Smooth muscle cell (in vitro differentiated cells): ENCODE measurements around the gene APBA1. TPM values are rescaled to one million over a fixed set of nuclear protein-coding genes. Genes with fewer than 3 reads are reported as not detected.

Experiments
- DNase-seq: peaks from one replicate; lab custom pipeline; 2025; ENCODE audit not compliant: unreplicated experiment; lab: John Stamatoyannopoulos, UW
- H2AFZ ChIP-seq: fragments of 200-600 bp; sonication (generic); 2 replicates; pipeline ENCODE4 v1.6.0; 2016; ENCODE audit warnings: antibody characterized with exemption, low read depth, mild to moderate bottlenecking
- H3F3A ChIP-seq: fragments of 200-600 bp; sonication (generic); 2 replicates; pipeline ENCODE4 v1.6.0; 2017; ENCODE audit warnings: antibody characterized with exemption, low read depth
- H3K27ac ChIP-seq: fragments of 200-600 bp; sonication (generic); 2 replicates; pipeline ENCODE4 v1.5.1; 2016; ENCODE audit warnings: low read depth, mild to moderate bottlenecking
- H3K27me3 ChIP-seq: fragments of 200-600 bp; sonication (generic); 2 replicates; pipeline ENCODE4 v1.6.1; 2016; ENCODE audit warnings: low read depth, mild to moderate bottlenecking
- H3K36me3 ChIP-seq: fragments of 200-600 bp; sonication (generic); 2 replicates; pipeline ENCODE4 v1.5.1; 2016; ENCODE audit warnings: low read depth
- H3K4me1 ChIP-seq: fragments of 200-600 bp; sonication (generic); 2 replicates; pipeline ENCODE4 v1.5.1; 2016; ENCODE audit warnings: low read depth
- H3K4me2 ChIP-seq: fragments of 200-600 bp; sonication (generic); 2 replicates; pipeline ENCODE4 v1.6.0; 2016; ENCODE audit warnings: mild to moderate bottlenecking
- H3K4me3 ChIP-seq: fragments of 200-600 bp; sonication (generic); 2 replicates; pipeline ENCODE4 v1.5.1; 2016; ENCODE audit warnings: mild to moderate bottlenecking
- H3K79me2 ChIP-seq: fragments of 200-600 bp; sonication (generic); 2 replicates; pipeline ENCODE4 v1.6.0; 2016; ENCODE audit warnings: low read depth, mild to moderate bottlenecking
- H3K9ac ChIP-seq: fragments of 200-600 bp; sonication (generic); 2 replicates; pipeline ENCODE4 v1.6.0; 2016; ENCODE audit warnings: low read depth
- H3K9me3 ChIP-seq: fragments of 200-600 bp; sonication (generic); replicated peaks from 2 replicates; pipeline ENCODE4 v1.5.1; 2016; ENCODE audit warnings: low read depth
- H4K20me1 ChIP-seq: fragments of 200-600 bp; sonication (generic); 2 replicates; pipeline ENCODE4 v1.6.0; 2016; ENCODE audit warnings: low read depth
- WGBS: methylation state at CpG from one replicate; pipeline ENCODE4 v1.1.7; 2016; ENCODE audit warnings: low lambda C conversion rate; 5-methylcytosine and 5-hydroxymethylcytosine counted together
- polyA plus RNA-seq: library from polyadenylated mRNA; unstranded; fragments of >200 nt; fragmentation: Nextera tagmentation; extraction: Ambion mirVana; gene quantifications from 2 replicates; pipeline ENCODE4 v1.2.1, GENCODE V29; 2016
- total RNA-seq: library from RNA; depleted of rRNA; stranded (reverse); fragments of >200 nt; gene quantifications from 2 replicates; pipeline ENCODE4 v1.2.3, GENCODE V29; 2014
- TF ChIP-seq, protein P1 (sequence below): fragments of 200-600 bp; sonication (generic); IDR thresholded peaks from 2 replicates; pipeline ENCODE4 v1.5.1; 2017; ENCODE audit warnings: borderline replicate concordance, mild to moderate bottlenecking, antibody characterized with exemption; ENCODE audit not compliant: insufficient read depth, poor library complexity, severe bottlenecking

The APBA1 gene
- total and polyA plus RNA-seq, 2 experiments from 2014 or later: 1.4 to 6.1 TPM

GRCh38 chr9:69388596-69388995 lies 283.6 kb downstream of the APBA1 start:
- no peaks in the 10 kb centered on the region for H3K79me2 ChIP-seq
- 100% methylated on average over 3 of the region's 3 CpGs for WGBS
- no peak overlapping the region for H3K4me2 ChIP-seq
- TF ChIP-seq, protein P1, sequence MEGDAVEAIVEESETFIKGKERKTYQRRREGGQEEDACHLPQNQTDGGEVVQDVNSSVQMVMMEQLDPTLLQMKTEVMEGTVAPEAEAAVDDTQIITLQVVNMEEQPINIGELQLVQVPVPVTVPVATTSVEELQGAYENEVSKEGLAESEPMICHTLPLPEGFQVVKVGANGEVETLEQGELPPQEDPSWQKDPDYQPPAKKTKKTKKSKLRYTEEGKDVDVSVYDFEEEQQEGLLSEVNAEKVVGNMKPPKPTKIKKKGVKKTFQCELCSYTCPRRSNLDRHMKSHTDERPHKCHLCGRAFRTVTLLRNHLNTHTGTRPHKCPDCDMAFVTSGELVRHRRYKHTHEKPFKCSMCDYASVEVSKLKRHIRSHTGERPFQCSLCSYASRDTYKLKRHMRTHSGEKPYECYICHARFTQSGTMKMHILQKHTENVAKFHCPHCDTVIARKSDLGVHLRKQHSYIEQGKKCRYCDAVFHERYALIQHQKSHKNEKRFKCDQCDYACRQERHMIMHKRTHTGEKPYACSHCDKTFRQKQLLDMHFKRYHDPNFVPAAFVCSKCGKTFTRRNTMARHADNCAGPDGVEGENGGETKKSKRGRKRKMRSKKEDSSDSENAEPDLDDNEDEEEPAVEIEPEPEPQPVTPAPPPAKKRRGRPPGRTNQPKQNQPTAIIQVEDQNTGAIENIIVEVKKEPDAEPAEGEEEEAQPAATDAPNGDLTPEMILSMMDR: no peak
- no peaks in the 10 kb centered on the region for H3K9me3 ChIP-seq
- H3K4me1 ChIP-seq: no peaks in the 10 kb centered on the region
- H2AFZ ChIP-seq: no peak overlapping the region
- H3K9ac ChIP-seq: no peak overlapping the region
- H3K36me3 ChIP-seq: no peaks in the 10 kb centered on the region
- no peaks in the 10 kb centered on the region for H3K27me3 ChIP-seq
- no peak overlapping the region for H3K4me3 ChIP-seq
- H3K27ac ChIP-seq: no peak overlapping the region
- no peaks in the 10 kb centered on the region for H3F3A ChIP-seq
- DNase-seq: no peak
- no peaks in the 10 kb centered on the region for H4K20me1 ChIP-seq

DNA sequence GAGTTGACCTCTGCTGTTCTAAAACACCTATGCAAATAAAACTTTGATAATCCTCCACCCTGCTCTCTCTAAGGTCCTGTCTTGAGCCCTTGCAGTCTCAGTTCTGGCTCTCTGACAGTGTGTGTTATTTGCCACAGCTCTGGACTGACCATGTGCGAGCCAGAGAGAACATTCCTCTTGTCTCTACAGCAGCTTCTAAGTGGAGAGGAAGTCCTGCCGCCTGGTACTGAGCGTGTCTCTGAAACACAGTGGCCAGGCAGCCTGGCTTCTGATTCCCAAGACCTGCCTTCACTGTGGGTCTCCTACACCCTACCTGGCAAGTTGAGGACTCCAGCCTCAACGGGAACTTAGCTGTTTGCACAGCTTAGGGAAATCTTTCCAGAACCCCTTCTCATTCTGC lies 285.5 kb downstream of the APBA1 start:
- Histone ChIP-seq H3K4me2 (no peak overlapping the region), H3K9me3 (no peaks in the 10 kb centered on the region), H3K4me1 (peaks cover 5% of the 10 kb centered on the region), H2AFZ (no peak overlapping the region), H4K20me1 (no peaks in the 10 kb centered on the region), H3K36me3 (no peaks in the 10 kb centered on the region), H3K79me2 (no peaks in the 10 kb centered on the region), H3K4me3 (no peak overlapping the region), H3F3A (no peaks in the 10 kb centered on the region), H3K9ac (no peak overlapping the region), H3K27ac (no peak overlapping the region), H3K27me3 (no peaks in the 10 kb centered on the region)
- no peak for DNase-seq
- TF ChIP-seq, protein P1: no peak
- WGBS: 90% methylated on average over 4 of the region's 4 CpGs

DNA sequence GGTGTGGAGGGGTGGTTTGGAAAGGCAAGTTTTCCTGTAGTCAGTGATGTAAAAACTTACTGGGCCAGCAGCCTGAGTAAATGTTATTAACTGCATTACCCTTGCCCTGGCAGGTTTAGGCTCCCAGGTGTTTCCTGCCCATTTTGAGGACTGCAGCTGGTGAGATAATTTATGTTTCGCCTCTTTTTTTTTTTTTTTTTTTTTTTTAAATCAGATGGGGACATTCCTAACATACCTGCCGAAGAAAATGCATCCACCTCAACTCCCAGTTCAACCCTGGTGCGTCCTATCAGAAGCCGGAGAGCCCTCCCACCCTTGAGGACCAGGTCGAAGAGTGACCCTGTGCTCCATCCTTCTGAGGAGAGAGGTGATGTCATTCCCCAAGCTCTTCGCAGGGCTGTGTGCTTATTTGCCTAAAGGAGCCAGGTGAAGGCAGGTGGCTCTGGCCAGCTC lies 286.6 kb downstream of the APBA1 start:
- H3K27ac ChIP-seq: no peak overlapping the region

GRCh38 chr9:69382135-69382534 lies 290.0 kb downstream of the APBA1 start:
- Histone ChIP-seq H3K79me2 (no peaks in the 10 kb centered on the region), H2AFZ (no peak overlapping the region), H3K4me1 (peaks cover 5% of the 10 kb centered on the region), H3K9ac (no peak overlapping the region), H3F3A (peaks cover 19% of the 10 kb centered on the region), H3K4me2 (no peak overlapping the region), H3K36me3 (no peaks in the 10 kb centered on the region), H3K9me3 (no peaks in the 10 kb centered on the region), H3K4me3 (no peak overlapping the region), H4K20me1 (no peaks in the 10 kb centered on the region), H3K27me3 (no peaks in the 10 kb centered on the region), H3K27ac (no peak overlapping the region)
- DNase-seq: no peak
- TF ChIP-seq, protein P1: no peak
- 89% methylated on average over 4 of the region's 4 CpGs for WGBS

More for the DNA sequence above, 286.6 kb downstream of the APBA1 start:
- H3K27me3 ChIP-seq: no peaks in the 10 kb centered on the region
- H3K36me3 ChIP-seq: no peaks in the 10 kb centered on the region
- H3K9me3 ChIP-seq: no peaks in the 10 kb centered on the region
- H3K4me2 ChIP-seq: no peak overlapping the region
- peaks cover 5% of the 10 kb centered on the region for H3K4me1 ChIP-seq
- no peak for DNase-seq
- no peaks in the 10 kb centered on the region for H3K79me2 ChIP-seq
- H3K9ac ChIP-seq: no peak overlapping the region
- TF ChIP-seq, protein P1: no peak
- H3K4me3 ChIP-seq: no peak overlapping the region
- H2AFZ ChIP-seq: no peak overlapping the region
- WGBS: 54% methylated on average over 6 of the region's 6 CpGs
- no peaks in the 10 kb centered on the region for H3F3A ChIP-seq
- H4K20me1 ChIP-seq: no peaks in the 10 kb centered on the region
